Midbrain (tissue), 1 donor: Measurements from ENCODE around the gene ATP2B1.
"Not testable (repeated sequence)": the region's sequence is repeated elsewhere in the genome, so short reads cannot be mapped to it uniquely, and the experiment has no call there.

Experiments used
- DNase-seq: peaks from one replicate; lab custom pipeline; 2025; lab: John Stamatoyannopoulos, UW

ATP2B1 gene

GRCh38 chr12:89708565-89709156 lies at the start of gene ATP2B1:
Gene ATP2B1, minus strand, starts transcription at chr12:89708838. Its CDS starts 52,952 bp downstream, at chr12:89655886.
- peak; percentile 79 for DNase-seq

GRCh38 chr12:89757987-89758386 lies 49.3 kb upstream of the ATP2B1 start:
- DNase-seq = not testable (repeated sequence)

GRCh38 chr12:89756585-89757398 lies 48.2 kb upstream of the ATP2B1 start:
- DNase-seq = peak; percentile 10

GRCh38 chr12:89756194-89756584 lies 47.6 kb upstream of the ATP2B1 start:
- no peak for DNase-seq

- DNase-seq = no peak
Measured at GRCh38 chr12:89753997-89754396, 45.4 kb upstream of the ATP2B1 start.

- no peak for DNase-seq
Measured at GRCh38 chr12:89752341-89752740, 43.7 kb upstream of the ATP2B1 start.

GRCh38 chr12:89750389-89751351 lies 42.0 kb upstream of the ATP2B1 start:
- DNase-seq = no peak

GRCh38 chr12:89748791-89749190 lies 40.2 kb upstream of the ATP2B1 start:
- DNase-seq = no peak

- DNase-seq = no peak
Measured at GRCh38 chr12:89745286-89745685, 36.6 kb upstream of the ATP2B1 start.

GRCh38 chr12:89742337-89743022 lies 33.8 kb upstream of the ATP2B1 start:
- no peak for DNase-seq

GRCh38 chr12:89740943-89741342 lies 32.3 kb upstream of the ATP2B1 start:
- no peak for DNase-seq

- no peak for DNase-seq
Measured at GRCh38 chr12:89736995-89737394, 28.4 kb upstream of the ATP2B1 start.

- DNase-seq = no peak
Measured at GRCh38 chr12:89733579-89734201, 25.1 kb upstream of the ATP2B1 start.

GRCh38 chr12:89732522-89732921 lies 23.9 kb upstream of the ATP2B1 start:
- DNase-seq = no peak

- no peak for DNase-seq
Measured at GRCh38 chr12:89731614-89732013, 23.0 kb upstream of the ATP2B1 start.

GRCh38 chr12:89731089-89731488 lies 22.5 kb upstream of the ATP2B1 start:
- no peak for DNase-seq

- no peak for DNase-seq
Measured at GRCh38 chr12:89729946-89730459, 21.4 kb upstream of the ATP2B1 start.

GRCh38 chr12:89723276-89723675 lies 14.6 kb upstream of the ATP2B1 start:
- no peak for DNase-seq

- no peak for DNase-seq
Measured at GRCh38 chr12:89721291-89721987, 12.8 kb upstream of the ATP2B1 start.

GRCh38 chr12:89717759-89718523 lies 9.3 kb upstream of the ATP2B1 start:
- no peak for DNase-seq
